Breast epithelium (tissue), 4 donors: ENCODE measurements around the gene ZG16B. TPM values are rescaled to one million over a fixed set of nuclear protein-coding genes. Genes with fewer than 3 reads are reported as not detected.

Experiments
- DNase-seq, 2 donors: peaks; one replicate each; pipeline ENCODE4 v3.0.0-alpha.2; 2019; ENCODE audit warnings: low spot score in 2 of 2
- H3K27ac ChIP-seq, 2 donors: fragments of 200-600 bp; sonication (generic) in 1 of 2; one replicate each; pipeline ENCODE4 v1.5.1; 2016 to 2019; ENCODE audit warnings: mild to moderate bottlenecking in 1 of 2
- H3K27me3 ChIP-seq, 2 donors: fragments of 200-600 bp; sonication (generic) in 1 of 2; one replicate each; pipeline versions ENCODE4 v1.5.1 to v1.6.0; 2017 to 2019; ENCODE audit warnings: control low read depth in 1 of 2, mild to moderate bottlenecking in 1 of 2
- H3K36me3 ChIP-seq: fragments of 200-600 bp; one replicate; pipeline ENCODE4 v1.5.1; 2019
- H3K4me1 ChIP-seq, 2 donors: fragments of 200-600 bp; sonication (generic); one replicate each; pipeline ENCODE4 v1.5.1; 2016 to 2019; ENCODE audit warnings: control low read depth in 1 of 2
- H3K4me3 ChIP-seq, 3 donors: fragments of 200-600 bp; sonication (generic); 1 replicate in 2 of 3; 2 replicates in 1 of 3; pipeline ENCODE4 v1.5.1; 2016 to 2019; ENCODE audit warnings: mild to moderate bottlenecking in 3 of 3, moderate library complexity in 2 of 3
- H3K9me3 ChIP-seq, 2 donors: fragments of 200-600 bp; sonication (generic) in 1 of 2; one replicate each; pipeline ENCODE4 v1.5.1; 2016 to 2019; ENCODE audit warnings: control low read depth in 1 of 2
- POLR2A ChIP-seq: fragments of 450-650 bp; IDR thresholded peaks from one replicate; pipeline ENCODE4 v1.6.1; 2016; ENCODE audit warnings: antibody characterized with exemption, mild to moderate bottlenecking, moderate library complexity
- POLR2AphosphoS5 ChIP-seq, 3 donors: sonication (generic); formaldehyde crosslinking; IDR thresholded peaks; one replicate each; pipeline ENCODE4 v1.6.1; 2017; ENCODE audit warnings: antibody characterized with exemption in 3 of 3
- intact Hi-C: fragments of 100-400 bp; cut with DNase I; formaldehyde crosslinking; loops from one replicate; pipeline ENCODE4 v1.15.1; 2023; ENCODE audit warnings: low total_unique reads
- total RNA-seq, 3 donors: library from RNA; depleted of rRNA; stranded (reverse); fragments of >200 nt; gene quantifications; one replicate each; pipeline ENCODE4 v1.1.0, GENCODE V29; 2016
- TF ChIP-seq, protein P1 (sequence below), 3 donors: fragments of 450-650 bp; IDR thresholded peaks; one replicate each; pipeline ENCODE4 v1.5.1; 2016 to 2017; ENCODE audit warnings: antibody characterized with exemption in 3 of 3, mild to moderate bottlenecking in 3 of 3, moderate library complexity in 3 of 3

The ZG16B gene
- total RNA-seq, 3 donors from 2014 or later = 24.6 to 46.5 TPM; not detected in 1

- Histone ChIP-seq H3K4me1 (no peaks in the 10 kb centered on the region), H3K27me3 (peaks cover 0 to 7% of the 10 kb centered on the region in 2 donors), H3K27ac (no peak overlapping the region), H3K4me3 (no peak overlapping the region), H3K9me3 (no peaks in the 10 kb centered on the region), H3K36me3 (no peaks in the 10 kb centered on the region)
- TF ChIP-seq POLR2AphosphoS5 (IDR thresholded peaks at IDR 0.05) (no peak), POLR2A (no peak)
- TF ChIP-seq, protein P1, sequence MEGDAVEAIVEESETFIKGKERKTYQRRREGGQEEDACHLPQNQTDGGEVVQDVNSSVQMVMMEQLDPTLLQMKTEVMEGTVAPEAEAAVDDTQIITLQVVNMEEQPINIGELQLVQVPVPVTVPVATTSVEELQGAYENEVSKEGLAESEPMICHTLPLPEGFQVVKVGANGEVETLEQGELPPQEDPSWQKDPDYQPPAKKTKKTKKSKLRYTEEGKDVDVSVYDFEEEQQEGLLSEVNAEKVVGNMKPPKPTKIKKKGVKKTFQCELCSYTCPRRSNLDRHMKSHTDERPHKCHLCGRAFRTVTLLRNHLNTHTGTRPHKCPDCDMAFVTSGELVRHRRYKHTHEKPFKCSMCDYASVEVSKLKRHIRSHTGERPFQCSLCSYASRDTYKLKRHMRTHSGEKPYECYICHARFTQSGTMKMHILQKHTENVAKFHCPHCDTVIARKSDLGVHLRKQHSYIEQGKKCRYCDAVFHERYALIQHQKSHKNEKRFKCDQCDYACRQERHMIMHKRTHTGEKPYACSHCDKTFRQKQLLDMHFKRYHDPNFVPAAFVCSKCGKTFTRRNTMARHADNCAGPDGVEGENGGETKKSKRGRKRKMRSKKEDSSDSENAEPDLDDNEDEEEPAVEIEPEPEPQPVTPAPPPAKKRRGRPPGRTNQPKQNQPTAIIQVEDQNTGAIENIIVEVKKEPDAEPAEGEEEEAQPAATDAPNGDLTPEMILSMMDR (IDR thresholded peaks at IDR 0.05) = no peak
- DNase-seq = no peak
- intact Hi-C loops = no loop called here
These were observed 16.6 kb downstream of the ZG16B start for GRCh38 chr16:2846511-2847310.

DNA sequence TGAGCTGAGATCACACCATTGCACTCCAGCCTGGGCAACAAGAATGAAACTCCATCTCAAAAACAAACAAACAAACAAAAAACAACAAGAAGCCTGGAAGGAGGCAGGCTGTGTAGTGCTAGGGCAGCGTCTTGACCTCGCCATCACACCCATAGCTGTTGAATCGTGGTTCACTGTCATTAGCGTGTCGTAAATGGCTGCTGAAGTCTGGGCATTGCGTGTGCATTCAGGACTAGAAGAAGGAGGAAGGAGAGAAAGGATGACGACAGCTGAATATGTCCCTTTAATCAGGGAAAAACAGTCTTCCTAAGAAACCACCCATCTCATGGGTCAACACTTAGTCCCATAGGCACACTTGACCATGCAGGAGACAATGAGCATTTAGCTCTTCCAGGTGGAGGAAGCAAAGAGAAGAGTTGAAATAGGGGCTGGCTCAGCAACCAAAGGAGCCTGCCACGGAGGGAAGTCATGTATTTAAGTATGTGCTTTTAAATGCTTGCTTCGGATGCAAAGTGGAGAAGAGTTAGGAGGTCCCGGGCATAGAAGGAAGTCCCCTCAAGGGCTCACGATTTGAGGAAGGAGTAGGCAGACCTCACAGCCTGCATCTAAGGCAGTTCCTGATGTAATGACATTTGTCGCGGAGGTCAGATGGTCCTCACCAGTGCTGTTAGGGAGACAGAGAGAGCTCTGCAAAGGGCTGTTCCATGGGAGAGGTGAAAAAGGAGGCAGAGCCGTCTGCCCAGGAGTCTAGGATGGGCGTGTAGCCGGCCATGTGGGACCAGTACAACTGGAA, 19.0 kb downstream of the ZG16B start:
- Histone ChIP-seq H3K9me3 (peaks cover 0 to 8% of the 10 kb centered on the region in 2 donors), H3K4me1 (no peaks in the 10 kb centered on the region), H3K36me3 (no peaks in the 10 kb centered on the region), H3K4me3 (no peak overlapping the region), H3K27me3 (peaks cover 0 to 14% of the 10 kb centered on the region in 2 donors), H3K27ac (no peak overlapping the region)
- DNase-seq = no peak
- TF ChIP-seq POLR2AphosphoS5 (IDR thresholded peaks at IDR 0.05) = no peak
- TF ChIP-seq, protein P1 (IDR thresholded peaks at IDR 0.05) = no peak
- TF ChIP-seq POLR2A = no peak
- intact Hi-C loops = no loop called here

DNA sequence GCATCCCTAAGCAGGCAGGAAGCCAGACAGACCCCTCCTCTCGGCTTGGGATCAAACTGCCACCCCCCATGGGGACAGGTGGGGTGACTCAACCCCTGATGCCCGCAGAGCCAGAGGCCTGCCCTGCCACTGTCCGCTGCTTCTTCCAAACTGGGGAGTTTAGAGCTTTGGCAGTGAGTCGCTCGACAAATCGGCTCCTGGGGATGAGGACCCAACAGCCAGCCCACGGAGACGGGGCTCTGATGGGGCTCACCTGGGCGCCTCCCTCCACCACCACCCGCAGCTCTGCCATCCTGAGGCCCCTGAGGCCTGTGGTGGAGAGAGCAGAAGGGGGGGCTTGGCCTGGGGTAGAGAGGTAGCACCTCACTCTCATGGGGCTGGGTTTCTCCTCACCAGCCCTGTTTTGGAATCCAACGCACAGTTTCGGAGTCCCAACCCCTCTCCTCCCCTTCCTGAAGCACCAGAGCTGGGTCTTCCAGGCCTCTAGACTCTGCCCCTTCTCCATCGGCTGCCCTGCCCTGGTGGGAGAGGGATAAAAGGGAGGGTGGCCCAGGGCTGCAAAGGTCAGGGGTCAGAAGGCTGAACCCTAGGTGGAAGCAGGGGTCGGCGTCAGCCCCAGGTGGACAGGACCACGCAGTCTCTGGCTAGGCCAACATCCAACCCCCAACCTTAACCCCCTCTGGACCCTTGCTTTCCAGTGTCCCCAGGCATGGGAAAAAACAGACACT, 22.1 kb downstream of the ZG16B start:
- Histone ChIP-seq H3K9me3 (peaks cover 0 to 8% of the 10 kb centered on the region in 2 donors), H3K36me3 (no peaks in the 10 kb centered on the region), H3K4me3 (no peak overlapping the region), H3K27me3 (peaks cover 0 to 14% of the 10 kb centered on the region in 2 donors), H3K27ac (no peak overlapping the region), H3K4me1 (no peaks in the 10 kb centered on the region)
- TF ChIP-seq, protein P1 (IDR thresholded peaks at IDR 0.05) = no peak
- TF ChIP-seq POLR2A = no peak
- no peak for TF ChIP-seq POLR2AphosphoS5 (IDR thresholded peaks at IDR 0.05)
- DNase-seq = no peak
- intact Hi-C loops = loop anchor here (10.0 kb wide), 1 partner anchor 97 kb away; the partner anchor contains the start of gene SRRM2

- no peak overlapping the region for H3K4me3 ChIP-seq
- peaks cover 0 to 8% of the 10 kb centered on the region in 2 donors for H3K9me3 ChIP-seq
- H3K27ac ChIP-seq = no peak overlapping the region
- intact Hi-C loops = loop anchor here (10.0 kb wide), 1 partner anchor 98 kb away; the partner anchor contains the start of gene SRRM2
- DNase-seq = no peak
- TF ChIP-seq POLR2AphosphoS5 (IDR thresholded peaks at IDR 0.05) = no peak
- TF ChIP-seq, protein P1 (IDR thresholded peaks at IDR 0.05) = no peak
- no peak for TF ChIP-seq POLR2A
- no peaks in the 10 kb centered on the region for H3K36me3 ChIP-seq
- H3K4me1 ChIP-seq = no peaks in the 10 kb centered on the region
- peaks cover 0 to 14% of the 10 kb centered on the region in 2 donors for H3K27me3 ChIP-seq
These were observed 22.8 kb downstream of the ZG16B start for GRCh38 chr16:2852731-2853507.
